Fibroblast of skin of right quadriceps (primary cell): ENCODE measurements around the gene OR6Q1.

Experiments
- DNase-seq: peaks from one replicate; pipeline ENCODE4 v3.0.0-alpha.2; 2013

OR6Q1 gene

DNA sequence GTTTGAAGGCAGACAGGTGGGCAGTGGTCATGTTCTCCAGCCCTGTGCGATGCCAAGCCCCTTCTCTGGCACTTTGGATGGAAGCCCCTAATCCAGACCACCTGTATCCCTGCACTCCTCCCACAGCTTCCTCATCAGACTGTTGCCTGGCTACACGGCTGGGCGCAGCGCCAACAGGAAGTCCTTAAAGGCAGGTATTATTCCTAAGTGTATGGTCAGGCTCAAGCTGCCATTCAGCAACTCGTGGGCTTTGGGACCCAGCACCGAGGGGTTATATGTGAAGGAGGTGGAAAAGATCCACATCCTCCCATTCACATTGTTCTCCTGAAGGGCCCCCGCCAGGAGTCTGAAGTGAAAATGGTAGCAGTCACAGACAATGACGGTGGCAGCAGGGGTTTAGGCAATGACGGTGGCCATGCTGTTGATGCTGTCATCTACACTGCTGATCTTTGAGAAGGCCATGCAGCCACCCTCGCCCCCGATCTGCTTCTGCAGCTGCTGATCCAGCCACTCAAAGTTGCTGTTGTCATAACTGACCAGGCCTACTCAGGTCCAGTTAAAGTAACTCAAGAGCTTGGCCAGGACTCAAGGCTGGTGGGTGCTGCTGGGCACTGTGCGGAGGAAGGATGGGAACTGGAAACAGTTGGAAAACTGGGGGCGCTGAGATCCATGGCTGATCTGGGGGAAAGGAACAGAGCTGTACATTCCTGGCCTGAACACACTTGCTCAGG lies 27.7 kb downstream of the OR6Q1 start:
- DNase-seq: no peak

DNA sequence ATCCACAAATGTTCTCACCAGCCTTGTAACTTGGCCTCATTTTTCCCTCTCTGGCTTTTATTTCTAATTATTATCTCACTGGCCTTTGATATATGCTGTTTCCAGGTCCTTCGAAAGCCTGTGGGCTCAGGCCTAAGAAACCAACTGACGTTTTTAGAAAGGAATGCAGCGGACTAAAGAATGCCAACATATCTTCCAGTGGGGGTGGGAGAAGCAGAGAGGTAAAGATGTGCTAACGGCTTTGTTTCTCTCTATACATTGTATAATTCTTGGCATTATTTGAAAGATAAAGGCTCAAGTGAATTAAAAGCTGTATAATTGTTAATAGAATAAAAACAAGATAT lies 28.2 kb downstream of the OR6Q1 start:
- DNase-seq: peak; percentile 83

DNA sequence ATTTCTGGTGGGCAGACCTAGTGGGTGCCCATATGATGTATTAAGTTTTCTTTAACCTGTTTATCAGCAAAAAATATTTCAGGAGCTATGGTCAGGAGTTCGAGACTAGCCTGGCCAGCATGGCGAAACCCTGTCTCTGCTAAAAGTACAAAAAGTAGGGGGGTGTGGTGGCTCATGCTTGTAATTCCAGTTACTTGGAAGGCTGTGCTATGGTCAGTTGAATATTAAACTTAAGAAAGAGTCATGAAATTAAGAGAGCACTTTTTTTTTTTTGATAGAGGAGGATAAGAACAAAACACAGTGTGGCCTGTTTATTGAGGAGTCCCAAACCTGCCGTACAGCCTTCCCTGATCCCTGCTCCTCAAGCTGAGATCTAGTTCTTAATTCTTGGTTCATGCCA lies 29.8 kb downstream of the OR6Q1 start:
- no peak for DNase-seq

DNA sequence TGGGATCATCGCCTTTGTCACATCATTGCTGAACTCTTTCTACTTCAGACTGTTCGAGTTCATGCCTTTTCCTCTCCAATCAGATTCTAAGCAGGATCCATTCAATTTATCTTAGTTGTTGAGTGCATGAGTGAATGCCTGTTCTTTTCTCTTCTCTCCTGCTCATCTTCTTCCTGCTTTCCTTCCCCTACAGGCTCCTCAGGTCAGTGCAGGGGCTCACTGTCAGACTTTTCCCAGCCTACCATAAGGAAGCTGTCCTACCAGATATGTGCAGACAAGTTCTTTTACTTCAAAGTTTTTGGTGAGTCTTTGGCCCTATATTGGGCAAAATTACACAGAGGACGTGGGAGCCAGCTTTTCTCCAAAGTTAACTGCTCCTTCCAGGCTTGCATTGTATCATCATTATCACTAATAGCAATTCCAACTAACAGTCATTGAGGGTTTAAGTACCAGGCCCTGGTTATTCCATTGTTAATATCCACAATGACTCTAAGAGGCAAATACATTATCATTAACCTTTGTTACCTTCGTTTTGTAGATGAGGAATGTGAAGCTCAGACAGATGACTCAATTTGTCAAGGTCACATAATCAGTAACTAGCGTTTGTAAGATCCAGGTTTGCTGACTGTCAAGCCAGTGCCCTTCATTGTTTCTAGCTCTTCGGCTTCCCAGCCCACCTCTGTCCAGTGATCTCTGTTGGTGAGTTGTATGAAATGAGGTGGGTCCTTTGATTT lies 30.4 kb downstream of the OR6Q1 start:
- DNase-seq: no peak

DNA sequence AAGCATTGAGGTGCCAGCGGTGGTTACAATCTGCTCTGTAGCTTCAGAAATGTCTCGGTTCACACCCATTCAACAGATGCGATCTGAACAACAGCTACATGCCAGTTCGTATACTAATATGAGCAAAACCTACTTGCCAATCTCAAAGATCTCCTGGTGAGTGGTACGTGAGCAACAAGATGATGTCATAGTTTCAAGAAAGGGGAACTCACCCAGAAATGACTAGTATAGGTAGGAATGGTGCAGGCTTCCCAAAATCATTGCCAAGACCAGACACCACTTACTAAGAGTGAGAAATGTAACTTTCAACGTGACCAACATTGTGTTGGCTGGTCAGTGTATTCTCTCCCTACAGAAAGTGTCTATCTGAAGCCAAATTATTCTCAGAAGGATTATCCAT lies 31.1 kb downstream of the OR6Q1 start:
- DNase-seq: peak; percentile 64

DNA sequence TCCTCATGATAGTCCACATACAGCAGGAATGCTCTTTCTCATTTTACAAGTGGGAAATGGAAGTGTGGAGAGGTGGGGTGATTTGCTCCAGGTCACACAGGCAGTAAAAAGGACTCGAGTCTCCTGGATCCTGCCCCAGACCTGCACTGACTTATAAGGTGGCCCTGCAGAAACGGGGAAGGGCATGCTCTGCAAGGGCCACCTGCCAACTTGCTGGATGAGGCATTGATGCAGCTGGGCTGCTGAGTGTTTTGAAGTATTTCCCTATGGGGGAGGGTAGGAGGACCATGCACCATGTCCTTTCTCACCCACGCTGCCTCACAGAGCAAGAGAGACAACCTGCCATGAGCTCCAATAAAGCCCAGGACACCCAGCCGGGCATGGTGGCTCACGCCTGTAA lies 36.9 kb downstream of the OR6Q1 start:
- DNase-seq: no peak

DNA sequence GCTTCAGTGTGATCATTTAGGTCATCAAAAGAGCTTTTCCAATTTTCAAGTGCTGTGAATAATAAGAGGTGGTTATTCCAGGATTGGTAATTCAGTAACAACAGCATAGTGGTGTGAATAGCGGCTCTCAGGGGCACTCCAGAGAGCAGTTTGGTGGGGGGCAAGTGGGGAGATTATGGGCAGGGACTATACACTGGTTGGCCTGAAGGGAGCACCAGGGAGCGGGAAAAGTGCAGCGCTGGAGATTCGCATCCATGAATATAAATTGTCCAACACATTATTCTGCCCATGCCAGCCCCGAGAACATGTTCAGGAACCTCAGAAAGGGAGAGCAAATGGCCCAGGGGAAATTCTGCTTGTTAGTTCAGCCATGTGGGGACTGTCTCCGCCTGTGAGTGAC lies 37.9 kb downstream of the OR6Q1 start:
- no peak for DNase-seq

DNA sequence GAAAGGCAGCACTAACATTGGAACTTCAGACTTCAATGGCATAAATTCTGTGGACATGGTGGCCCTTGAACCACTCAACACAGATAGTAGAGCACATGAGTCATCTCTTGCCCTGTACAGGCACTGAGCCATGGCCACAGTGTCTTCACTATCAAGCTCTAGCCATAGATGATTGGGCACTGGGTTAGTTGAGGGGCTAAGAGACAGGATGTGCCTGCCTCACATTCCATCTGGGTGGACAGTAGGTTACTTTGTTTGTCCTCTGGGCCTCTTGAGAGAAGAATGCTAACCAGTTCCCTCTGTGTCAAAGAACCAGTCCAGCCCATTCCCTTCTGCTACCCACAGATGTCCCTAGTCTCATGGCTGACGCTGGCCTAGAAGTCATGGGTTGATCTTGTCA lies 39.8 kb downstream of the OR6Q1 start:
- no peak for DNase-seq

DNA sequence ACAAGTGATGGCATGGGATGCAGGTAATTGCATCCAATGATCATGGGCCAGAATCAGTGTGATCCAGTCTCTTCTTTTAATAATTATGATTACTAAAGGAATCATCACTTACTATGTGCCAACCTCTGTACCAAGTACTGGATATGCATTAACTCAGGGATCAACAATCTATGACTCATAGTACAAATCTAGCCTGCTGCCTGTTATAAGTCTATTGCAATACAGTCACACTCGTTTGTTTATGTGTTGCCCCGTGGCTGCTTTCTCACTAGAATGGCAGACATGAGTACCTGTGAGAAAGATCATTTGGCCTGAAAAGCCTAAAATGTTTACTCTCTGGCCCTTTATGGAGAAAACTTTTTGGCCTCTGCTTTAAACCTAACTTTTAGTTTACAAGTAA lies 45.0 kb downstream of the OR6Q1 start:
- no peak for DNase-seq
